ENCODE data around the gene RPS4Y2. TPM values are rescaled to one million over a fixed set of nuclear protein-coding genes. Genes with fewer than 3 reads are reported as not detected.

The RPS4Y2 gene
- total and polyA plus RNA-seq, 2 donors (not counting 1 experiment from before 2014, with no cell fraction given) = 0.49 TPM; not detected in 1

DNA sequence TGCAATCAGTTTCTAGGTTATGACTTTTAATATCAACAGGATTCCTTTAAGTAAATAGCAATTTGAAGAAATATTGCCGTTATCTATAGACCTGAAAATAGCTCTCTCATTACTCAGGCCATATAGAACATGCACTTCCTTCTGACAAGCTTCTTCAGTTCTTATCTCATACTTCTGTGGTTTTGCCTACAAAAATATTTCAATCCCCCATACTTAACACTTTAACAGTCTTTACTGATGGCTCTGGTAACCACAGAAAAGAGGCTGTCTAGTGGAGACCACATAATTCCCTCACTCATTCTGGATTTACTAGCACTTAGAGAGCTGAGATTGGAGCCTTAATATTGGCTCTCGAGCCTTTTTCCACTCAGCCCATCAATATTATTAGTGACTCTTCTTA, 46.8 kb downstream of the RPS4Y2 start:
- no peak overlapping the region for H3K4me2 ChIP-seq (replicated peaks; ENCODE audit: low read depth, low read length, poor library complexity, severe bottlenecking)
- H3K27me3 ChIP-seq (replicated peaks in 1 of 4; ENCODE audit: control extremely low read depth in 1 of 4, control insufficient read depth in 3 of 4, insufficient read depth in 4 of 4, low read length in 3 of 4) = no peaks in the 10 kb centered on the region
- no peaks in the 10 kb centered on the region for H3K36me3 ChIP-seq (replicated peaks in 1 of 2; ENCODE audit: control extremely low read depth in 1 of 2, control insufficient read depth in 1 of 2, extremely low read depth in 1 of 2, insufficient read depth in 2 of 2, low read length in 1 of 2)
- peaks cover 0 to 6% (median 3%) of the 10 kb centered on the region in 3 donors for H3K9me3 ChIP-seq (ENCODE audit: control extremely low read depth in 1 of 3, control insufficient read depth in 2 of 3, insufficient read depth in 1 of 3, low read length in 2 of 3)
- Mint-ChIP-seq H3K4me3 (no peak overlapping the region), H3K27ac (peak overlapping the region; percentile 26), H3K27me3 (no peaks in the 10 kb centered on the region), H3K4me1 (peaks cover 53% of the 10 kb centered on the region), H3K9me3 (ENCODE audit: insufficient read depth) (no peaks in the 10 kb centered on the region)
- no CpG with 5 or more reads among the region's 2 CpGs for WGBS (ENCODE audit: insufficient coverage)
- H3K79me2 ChIP-seq (ENCODE audit: control insufficient read depth, insufficient read depth, low read length) = no peaks in the 10 kb centered on the region
- DNase-seq = no peak
- peaks cover 0 to 40% of the 10 kb centered on the region in 2 donors for H3K4me1 ChIP-seq (ENCODE audit: control insufficient read depth in 2 of 2, insufficient read depth in 2 of 2, low read length in 2 of 2)
- ChIA-PET POLR2A (no interaction called here), CTCF (no interaction called here)
- no peak overlapping the region for H2AFZ ChIP-seq (ENCODE audit: insufficient read depth, low read depth, low read length, poor library complexity, severe bottlenecking)
- no peak overlapping the region for H3K9ac ChIP-seq (ENCODE audit: low read length)
- TF ChIP-seq EZH2 (IDR thresholded peaks at IDR 0.05; ENCODE audit: borderline replicate concordance, insufficient read depth, low read depth, low read length, poor library complexity, severe bottlenecking) = no peak
- TF ChIP-seq, protein P1, sequence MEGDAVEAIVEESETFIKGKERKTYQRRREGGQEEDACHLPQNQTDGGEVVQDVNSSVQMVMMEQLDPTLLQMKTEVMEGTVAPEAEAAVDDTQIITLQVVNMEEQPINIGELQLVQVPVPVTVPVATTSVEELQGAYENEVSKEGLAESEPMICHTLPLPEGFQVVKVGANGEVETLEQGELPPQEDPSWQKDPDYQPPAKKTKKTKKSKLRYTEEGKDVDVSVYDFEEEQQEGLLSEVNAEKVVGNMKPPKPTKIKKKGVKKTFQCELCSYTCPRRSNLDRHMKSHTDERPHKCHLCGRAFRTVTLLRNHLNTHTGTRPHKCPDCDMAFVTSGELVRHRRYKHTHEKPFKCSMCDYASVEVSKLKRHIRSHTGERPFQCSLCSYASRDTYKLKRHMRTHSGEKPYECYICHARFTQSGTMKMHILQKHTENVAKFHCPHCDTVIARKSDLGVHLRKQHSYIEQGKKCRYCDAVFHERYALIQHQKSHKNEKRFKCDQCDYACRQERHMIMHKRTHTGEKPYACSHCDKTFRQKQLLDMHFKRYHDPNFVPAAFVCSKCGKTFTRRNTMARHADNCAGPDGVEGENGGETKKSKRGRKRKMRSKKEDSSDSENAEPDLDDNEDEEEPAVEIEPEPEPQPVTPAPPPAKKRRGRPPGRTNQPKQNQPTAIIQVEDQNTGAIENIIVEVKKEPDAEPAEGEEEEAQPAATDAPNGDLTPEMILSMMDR (IDR thresholded peaks at IDR 0.05) = no peak
- no peak overlapping the region for H3K27ac ChIP-seq (ENCODE audit: low read length in 2 of 2)
- intact Hi-C loops (cut with micrococcal nuclease) = no loop called here
- H3K4me3 ChIP-seq (ENCODE audit: control extremely low read depth in 1 of 5, extremely low read depth in 1 of 5, insufficient read depth in 1 of 5, low read depth in 2 of 5, low read length in 4 of 5) = no peak overlapping the region
- ATAC-seq (ENCODE audit: low read depth) = no peak
- no peaks in the 10 kb centered on the region for H4K20me1 ChIP-seq (ENCODE audit: control insufficient read depth, insufficient read depth, low read length, poor library complexity, severe bottlenecking)

DNA sequence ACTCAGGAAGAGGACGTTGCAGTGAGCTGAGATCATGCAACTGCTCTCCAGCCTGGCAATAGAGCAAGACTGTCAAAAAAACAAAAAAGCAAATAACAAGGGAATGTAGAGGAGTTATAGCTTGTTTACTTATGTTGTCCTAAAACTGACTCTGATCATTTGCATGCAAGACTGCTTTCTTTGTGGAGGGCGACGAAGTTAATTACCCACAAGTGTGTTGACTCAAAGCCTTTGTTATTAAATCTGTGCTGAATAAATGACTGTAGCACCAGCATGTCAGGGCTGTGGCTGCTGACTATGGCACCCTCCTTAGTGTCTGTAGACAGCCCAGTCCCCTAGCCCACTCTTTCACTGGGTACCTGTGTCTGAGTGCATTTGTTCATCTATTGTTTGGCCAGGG, 50.3 kb downstream of the RPS4Y2 start:
- 20% methylated on average over 1 of the region's 3 CpGs for WGBS (ENCODE audit: insufficient coverage)
- intact Hi-C loops (cut with micrococcal nuclease) = no loop called here

More for the DNA sequence above, 50.3 kb downstream of the RPS4Y2 start:
- Mint-ChIP-seq H3K27ac (peak overlapping the region; percentile 87), H3K9me3 (ENCODE audit: insufficient read depth) (no peaks in the 10 kb centered on the region), H3K4me1 (peaks cover 32% of the 10 kb centered on the region), H3K4me3 (peak overlapping the region; percentile 49), H3K27me3 (no peaks in the 10 kb centered on the region)
- Histone ChIP-seq H4K20me1 (ENCODE audit: control insufficient read depth, insufficient read depth, low read length, poor library complexity, severe bottlenecking) (no peaks in the 10 kb centered on the region), H3K27ac (ENCODE audit: low read length in 2 of 2) (no peak overlapping the region), H3K4me2 (replicated peaks; ENCODE audit: low read depth, low read length, poor library complexity, severe bottlenecking) (no peak overlapping the region), H3K9ac (ENCODE audit: low read length) (no peak overlapping the region), H3K79me2 (ENCODE audit: control insufficient read depth, insufficient read depth, low read length) (no peaks in the 10 kb centered on the region), H3K4me3 (ENCODE audit: control extremely low read depth in 1 of 5, extremely low read depth in 1 of 5, insufficient read depth in 1 of 5, low read depth in 2 of 5, low read length in 4 of 5) (no peak overlapping the region), H3K4me1 (ENCODE audit: control insufficient read depth in 2 of 2, insufficient read depth in 2 of 2, low read length in 2 of 2) (peaks cover 0 to 25% of the 10 kb centered on the region in 2 donors), H3K36me3 (replicated peaks in 1 of 2; ENCODE audit: control extremely low read depth in 1 of 2, control insufficient read depth in 1 of 2, extremely low read depth in 1 of 2, insufficient read depth in 2 of 2, low read length in 1 of 2) (no peaks in the 10 kb centered on the region), H3K9me3 (ENCODE audit: control extremely low read depth in 1 of 3, control insufficient read depth in 2 of 3, insufficient read depth in 1 of 3, low read length in 2 of 3) (peaks cover 0 to 8% (median 3%) of the 10 kb centered on the region in 3 donors), H2AFZ (ENCODE audit: insufficient read depth, low read depth, low read length, poor library complexity, severe bottlenecking) (no peak overlapping the region), H3K27me3 (replicated peaks in 1 of 4; ENCODE audit: control extremely low read depth in 1 of 4, control insufficient read depth in 3 of 4, insufficient read depth in 4 of 4, low read length in 3 of 4) (no peaks in the 10 kb centered on the region)
- POLR2A ChIA-PET = no interaction called here
- CTCF ChIA-PET = no interaction called here
- ATAC-seq (ENCODE audit: low read depth) = no peak
- DNase-seq = no peak
- TF ChIP-seq EZH2 (IDR thresholded peaks at IDR 0.05; ENCODE audit: borderline replicate concordance, insufficient read depth, low read depth, low read length, poor library complexity, severe bottlenecking) = no peak
- TF ChIP-seq, protein P1 (IDR thresholded peaks at IDR 0.05) = no peak
